COLO829 (cell line): Measurements from ENCODE around the gene ATXN7L1.
"Not testable (repeated sequence)": the region's sequence is repeated elsewhere in the genome, so short reads cannot be mapped to it uniquely, and the experiment has no call there.

Source experiments
- DNase-seq: peaks from one replicate; pipeline ENCODE4 v3.0.0; 2012; ENCODE audit warnings: low spot score

The ATXN7L1 gene

GRCh38 chr7:105705427-105705826 lies 171.0 kb downstream of the ATXN7L1 start:
- no peak for DNase-seq

GRCh38 chr7:105703207-105703930 lies 173.0 kb downstream of the ATXN7L1 start:
- DNase-seq, result no peak

GRCh38 chr7:105699568-105700236 lies 176.7 kb downstream of the ATXN7L1 start:
- no peak for DNase-seq

- no peak for DNase-seq
Measured at GRCh38 chr7:105698531-105698930, 177.9 kb downstream of the ATXN7L1 start.

- DNase-seq, result no peak
Measured at GRCh38 chr7:105697753-105698152, 178.6 kb downstream of the ATXN7L1 start.

- DNase-seq, result not testable (repeated sequence)
Measured at GRCh38 chr7:105697169-105697568, 179.2 kb downstream of the ATXN7L1 start.

GRCh38 chr7:105693576-105693975 lies 182.8 kb downstream of the ATXN7L1 start:
- no peak for DNase-seq

GRCh38 chr7:105691680-105692564 lies 184.5 kb downstream of the ATXN7L1 start:
- DNase-seq, result peak; percentile 43

GRCh38 chr7:105691082-105691679 lies 185.2 kb downstream of the ATXN7L1 start:
- DNase-seq, result no peak

- DNase-seq, result no peak
Measured at GRCh38 chr7:105690325-105690945, 186.0 kb downstream of the ATXN7L1 start.

- DNase-seq, result no peak
Measured at GRCh38 chr7:105689067-105689819, 187.2 kb downstream of the ATXN7L1 start.

GRCh38 chr7:105688617-105689016 lies 187.8 kb downstream of the ATXN7L1 start:
- DNase-seq, result no peak

GRCh38 chr7:105685161-105685560 lies 191.2 kb downstream of the ATXN7L1 start:
- DNase-seq, result no peak

GRCh38 chr7:105682341-105683060 lies 193.9 kb downstream of the ATXN7L1 start:
- DNase-seq, result no peak

- no peak for DNase-seq
Measured at GRCh38 chr7:105680505-105681187, 195.8 kb downstream of the ATXN7L1 start.

- no peak for DNase-seq
Measured at GRCh38 chr7:105678811-105679495, 197.4 kb downstream of the ATXN7L1 start.

GRCh38 chr7:105677817-105678573 lies 198.4 kb downstream of the ATXN7L1 start:
- no peak for DNase-seq

- DNase-seq, result no peak
Measured at GRCh38 chr7:105677410-105677730, 199.0 kb downstream of the ATXN7L1 start.
